Skeletal muscle cell (primary cell): ENCODE measurements around the gene TMEM170B.

ENCODE experiments used
- DNase-seq: peaks from one replicate; pipeline ENCODE4 v3.0.0-alpha.2; 2010; ENCODE audit warnings: low read depth
- H3K4me3 ChIP-seq: 2 replicates; pipeline ENCODE4 v1.5.1; 2011; ENCODE audit warnings: low read depth, mild to moderate bottlenecking, control low read depth, low read length, moderate library complexity

Gene TMEM170B

DNA sequence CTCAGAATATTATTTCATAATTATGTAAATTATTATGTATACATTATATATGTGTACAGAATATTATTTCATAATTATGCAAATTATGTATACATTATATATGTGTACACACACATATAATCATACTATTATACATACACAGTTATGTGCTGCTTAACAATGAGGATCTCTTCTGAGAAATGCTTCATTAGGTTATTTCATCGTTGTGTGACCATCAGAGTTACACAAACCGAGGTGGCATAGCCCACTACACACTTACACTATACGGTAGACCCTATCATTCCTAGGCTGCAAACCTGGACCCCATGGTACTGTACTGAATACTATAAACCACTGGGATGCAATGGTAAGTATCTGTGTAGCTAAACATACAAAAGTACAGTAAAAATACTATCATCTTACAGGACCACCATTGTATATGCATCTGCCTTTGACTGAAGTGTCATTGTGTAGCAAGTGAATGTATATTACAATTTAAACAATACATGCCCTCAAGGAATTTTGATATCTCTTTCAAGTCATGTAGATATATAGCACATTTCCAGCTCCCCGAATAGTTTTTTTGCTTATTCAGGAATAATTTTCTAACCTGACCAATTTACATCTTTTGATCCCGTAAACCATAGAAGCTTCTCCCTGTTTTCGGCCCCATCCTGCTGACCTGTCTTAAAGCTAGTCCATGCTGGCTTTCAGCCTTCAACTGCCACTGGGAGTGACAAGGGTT is 71.2 kb downstream of the TMEM170B start:
- H3K4me3 ChIP-seq = no peak overlapping the region
- DNase-seq = no peak

DNA sequence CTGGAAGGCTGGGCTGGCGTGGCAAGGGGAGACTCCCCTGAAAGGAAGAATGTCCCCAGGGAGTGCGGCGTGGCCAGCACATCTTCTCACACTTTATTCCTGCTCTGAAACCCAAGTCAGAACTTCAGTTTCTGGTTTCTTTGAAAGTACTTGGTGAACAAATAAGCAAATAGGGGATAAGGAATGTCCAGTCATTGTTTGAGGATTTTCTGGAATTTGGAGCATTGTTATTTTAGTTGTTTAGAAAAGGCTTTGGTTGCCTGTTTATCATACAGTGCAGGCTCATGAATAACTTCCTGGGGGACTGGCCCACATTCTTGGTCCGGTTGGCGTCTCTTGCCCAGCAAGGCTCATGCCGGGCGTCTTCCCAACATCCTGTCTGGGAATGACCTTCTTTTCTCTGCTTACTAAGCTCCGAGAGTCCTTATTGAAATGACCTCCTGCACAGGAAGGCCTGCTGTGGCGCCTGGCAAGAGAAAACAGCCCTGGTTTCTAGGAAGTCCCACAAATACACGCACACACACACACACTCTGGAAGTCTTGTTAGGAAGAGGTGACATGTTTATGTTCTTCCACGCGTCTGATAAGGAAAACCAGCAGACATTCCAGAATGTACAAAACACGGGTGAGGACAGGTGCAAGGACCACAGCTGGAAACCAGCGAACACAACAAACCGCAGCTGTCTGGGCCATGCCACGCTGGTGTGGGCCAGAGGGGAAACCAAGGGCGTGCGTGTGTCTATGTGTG is 71.9 kb downstream of the TMEM170B start:
- peak; percentile 60 for DNase-seq
- no peak overlapping the region for H3K4me3 ChIP-seq

DNA sequence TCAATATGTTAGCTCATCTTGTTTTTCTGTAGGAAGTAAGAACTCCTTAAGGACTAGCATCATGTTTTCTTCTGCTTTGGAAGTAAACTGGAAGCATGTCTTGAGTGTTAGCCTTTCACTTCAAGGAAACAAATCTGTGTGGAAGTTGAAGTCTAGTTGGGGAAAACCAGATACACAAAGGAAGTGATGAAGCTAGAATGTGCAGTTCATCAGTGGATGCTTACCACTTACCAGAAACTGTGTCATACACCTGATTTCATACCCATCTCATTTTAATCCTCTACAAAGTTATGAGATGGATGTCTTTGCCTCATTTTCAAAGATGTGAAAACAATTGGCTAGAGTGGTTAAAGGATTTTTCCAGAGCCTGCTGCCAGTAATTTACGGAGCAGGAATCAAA is 75.8 kb downstream of the TMEM170B start:
- no peak overlapping the region for H3K4me3 ChIP-seq
- no peak for DNase-seq

DNA sequence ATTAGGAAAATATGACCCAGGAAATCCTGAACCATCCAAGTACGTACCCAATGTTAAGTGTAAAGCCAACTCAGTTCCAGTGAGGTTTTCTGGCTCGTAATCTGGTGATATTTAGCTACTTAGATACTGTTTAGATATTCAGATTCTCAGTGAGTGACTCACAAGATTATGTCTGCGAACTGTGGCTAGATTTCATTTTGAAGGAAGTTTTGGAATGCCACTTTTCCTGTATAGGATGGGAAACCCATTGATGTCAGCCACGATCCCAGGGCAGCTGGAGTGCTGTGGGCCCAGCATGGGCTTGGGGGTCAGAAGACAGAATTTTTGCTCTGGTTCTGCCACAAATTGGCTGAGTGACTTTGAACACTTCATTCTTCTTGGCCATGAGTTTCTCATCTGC is 76.3 kb downstream of the TMEM170B start:
- DNase-seq = peak; percentile 78
- H3K4me3 ChIP-seq = no peak overlapping the region

DNA sequence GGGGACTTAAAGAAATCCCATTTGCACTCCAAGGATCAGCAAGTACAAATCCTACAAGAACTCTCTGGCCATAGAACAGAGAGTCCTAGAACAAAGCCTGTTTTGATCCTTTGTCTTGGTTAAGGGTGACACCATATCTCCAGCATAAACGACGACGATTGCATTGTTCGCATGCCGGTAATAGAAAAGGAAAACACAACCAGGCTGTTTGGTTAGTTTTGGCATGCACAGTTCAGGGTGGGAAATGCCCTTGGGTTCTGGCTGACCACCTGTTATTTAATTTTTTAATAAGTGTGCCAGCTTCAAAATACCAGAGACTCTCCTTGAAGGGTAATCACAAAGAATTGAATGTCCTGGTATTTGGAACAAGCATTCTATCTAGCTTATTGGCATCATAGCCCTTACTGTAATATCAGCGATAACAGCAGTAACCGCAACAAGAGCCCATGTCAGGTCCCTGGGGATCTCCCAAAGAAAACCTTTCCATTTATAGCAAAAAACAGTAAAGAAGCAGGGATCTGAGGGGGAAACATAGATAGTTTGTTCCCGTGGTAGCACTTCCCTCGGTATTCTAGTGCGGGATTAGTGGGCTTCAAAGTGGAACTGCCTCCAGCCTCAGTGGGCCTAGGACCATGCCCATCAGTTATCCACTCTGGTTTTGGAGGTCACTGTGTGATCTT is 77.1 kb downstream of the TMEM170B start:
- no peak for DNase-seq
- H3K4me3 ChIP-seq = no peak overlapping the region

DNA sequence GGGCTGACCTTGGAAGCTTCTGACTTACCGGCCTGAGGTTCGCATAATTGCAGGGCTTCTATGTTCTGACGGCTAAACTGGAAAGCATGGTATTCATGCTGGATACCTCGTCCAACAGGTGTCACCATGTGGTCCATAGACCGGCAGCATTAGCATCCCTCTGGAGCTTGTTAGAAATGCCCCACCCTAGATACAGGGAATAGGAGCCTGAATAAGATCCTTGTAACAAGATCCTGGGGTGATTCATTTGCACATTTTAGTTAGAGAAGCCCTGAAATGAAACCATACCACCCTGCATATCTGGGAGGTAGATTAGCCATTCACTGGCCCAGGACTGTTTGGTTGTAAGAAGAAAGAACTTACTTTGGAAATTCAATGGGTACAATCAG is 77.7 kb downstream of the TMEM170B start:
- H3K4me3 ChIP-seq = no peak overlapping the region
- no peak for DNase-seq

DNA sequence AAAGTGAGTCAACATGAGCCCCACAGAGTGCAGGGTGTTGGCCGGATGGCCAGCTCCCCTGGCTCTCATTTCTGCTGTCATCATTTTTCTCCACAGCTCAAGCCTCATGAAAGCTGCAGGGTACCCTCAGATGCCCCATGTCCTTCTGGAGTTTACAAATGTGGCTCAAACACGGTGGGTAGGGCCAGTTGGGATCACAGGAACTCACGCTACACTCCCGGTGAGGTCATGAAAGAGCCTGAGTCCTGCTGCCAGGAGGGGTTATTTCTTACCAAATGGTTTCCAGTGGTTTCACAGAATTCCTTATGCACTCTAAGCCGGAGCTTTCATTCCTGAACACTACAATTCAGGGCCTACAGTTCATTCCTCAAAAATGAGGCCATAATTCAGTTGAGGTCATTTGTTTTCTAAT is 78.7 kb downstream of the TMEM170B start:
- no peak overlapping the region for H3K4me3 ChIP-seq
- DNase-seq = peak; percentile 82

DNA sequence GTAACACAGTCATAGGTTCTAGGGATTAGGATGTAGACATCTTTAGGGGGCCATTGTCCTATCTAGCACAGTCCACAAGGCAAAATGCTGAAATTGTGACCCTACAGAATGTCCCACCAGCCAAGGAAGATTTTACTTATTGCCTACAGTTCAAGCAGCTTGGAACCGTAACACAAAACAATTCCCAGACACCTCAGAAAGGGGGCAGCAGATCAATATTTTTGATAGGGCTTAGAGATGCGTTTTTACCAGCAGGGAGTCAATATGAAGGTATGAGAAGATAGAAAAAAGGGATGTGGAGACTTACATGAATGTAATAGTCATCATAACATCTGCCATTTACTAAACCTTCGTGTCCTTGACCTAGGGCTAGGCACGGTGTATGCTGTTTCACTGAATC is 81.0 kb downstream of the TMEM170B start:
- H3K4me3 ChIP-seq = no peak overlapping the region
- no peak for DNase-seq

DNA sequence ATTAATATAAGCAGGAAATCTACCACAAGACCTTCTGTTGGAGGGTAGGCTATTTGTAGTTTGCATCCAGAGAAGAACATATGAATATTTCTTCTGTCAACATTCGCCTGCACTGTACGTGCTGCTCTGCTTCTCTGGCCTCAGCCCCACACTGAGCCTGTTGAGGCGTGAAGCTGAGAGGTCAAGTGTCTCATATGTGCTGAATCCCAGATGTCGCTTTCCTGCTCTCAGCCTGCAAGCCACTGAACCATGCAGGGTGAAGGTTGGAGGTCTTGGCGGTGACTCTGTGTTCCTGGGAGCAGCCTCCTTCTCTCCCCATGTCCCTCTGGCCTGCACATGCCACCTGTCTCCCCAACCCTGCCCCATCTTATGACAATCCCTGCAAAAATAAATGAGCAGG is 83.6 kb downstream of the TMEM170B start:
- no peak for DNase-seq
- H3K4me3 ChIP-seq = no peak overlapping the region

DNA sequence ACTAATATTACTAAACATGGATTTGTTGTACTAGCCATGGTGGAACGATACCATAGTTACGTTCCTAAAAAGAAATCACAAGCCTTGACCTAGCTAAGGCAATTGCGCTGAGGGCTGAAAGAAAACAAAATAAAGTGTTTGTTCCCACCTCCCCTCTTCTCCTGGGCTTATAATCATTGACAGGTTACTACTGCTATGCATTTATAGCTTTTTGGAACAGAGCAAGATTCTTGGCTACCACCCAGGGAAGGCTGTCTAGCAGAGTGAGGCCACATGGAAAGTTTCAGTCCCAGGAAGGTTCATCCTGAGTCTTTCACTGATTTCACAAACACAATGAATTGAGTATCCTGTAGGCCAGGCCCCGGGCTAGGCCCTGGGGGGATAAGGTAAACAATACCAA is 84.6 kb downstream of the TMEM170B start:
- no peak overlapping the region for H3K4me3 ChIP-seq
- DNase-seq = no peak

DNA sequence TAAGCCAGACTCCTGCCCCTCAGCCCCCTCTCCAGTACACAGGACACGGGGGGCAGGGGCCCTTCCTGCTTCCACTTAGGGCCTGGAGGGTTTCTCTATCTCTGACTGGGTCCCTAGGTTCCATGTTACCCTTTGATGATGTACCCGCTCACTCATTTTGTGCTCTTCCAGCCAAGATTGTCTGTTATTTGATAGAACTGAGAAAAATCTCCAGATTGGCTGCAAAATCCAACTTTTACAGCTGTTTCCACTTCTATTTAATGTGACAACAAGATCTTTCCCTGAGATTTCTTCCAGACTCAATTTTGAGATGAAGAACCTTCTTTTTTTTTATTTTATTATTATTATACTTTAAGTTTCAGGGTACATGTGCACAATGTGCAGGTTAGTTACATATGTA is 85.7 kb downstream of the TMEM170B start:
- DNase-seq = no peak

DNA sequence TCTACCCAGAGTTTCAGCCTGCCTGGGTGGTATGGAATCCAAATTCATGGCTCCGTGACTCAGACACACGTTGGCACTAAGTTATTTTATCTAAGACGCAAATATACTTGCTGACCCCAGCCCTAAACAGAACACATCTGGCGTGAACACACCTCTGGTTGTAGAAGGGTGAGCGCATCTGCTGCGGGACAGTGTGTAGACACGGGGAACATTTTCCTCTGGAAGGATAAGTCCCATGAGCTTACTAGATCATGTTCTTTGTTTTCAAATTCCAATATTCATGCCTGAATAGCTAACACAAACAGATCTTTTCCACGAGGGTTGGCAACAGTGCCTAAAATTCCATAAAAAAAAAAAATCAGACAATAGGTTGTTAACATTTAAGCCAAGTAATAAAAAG is 87.8 kb downstream of the TMEM170B start:
- no peak for DNase-seq
- H3K4me3 ChIP-seq = no peak overlapping the region

More for the DNA sequence above, 85.7 kb downstream of the TMEM170B start:
- no peak overlapping the region for H3K4me3 ChIP-seq

DNA sequence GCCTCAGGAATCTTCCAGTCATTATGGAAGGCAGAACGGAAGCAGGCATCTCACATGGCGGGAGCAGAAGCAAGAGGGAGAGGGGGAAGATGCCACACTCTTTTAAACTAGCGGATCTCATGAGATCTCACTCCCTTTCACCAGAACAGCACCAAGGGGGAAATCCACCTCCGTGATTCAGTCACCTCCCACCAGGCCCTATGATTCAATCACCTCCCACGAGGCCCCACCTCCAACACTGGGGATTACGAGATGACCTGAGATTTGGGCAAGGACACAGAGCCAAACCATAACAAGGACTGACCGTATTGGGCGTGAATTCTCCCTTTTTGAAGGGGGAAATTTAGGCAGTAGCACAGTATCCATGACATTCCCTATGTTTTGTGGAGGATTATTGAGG is 88.8 kb downstream of the TMEM170B start:
- no peak for DNase-seq
- no peak overlapping the region for H3K4me3 ChIP-seq

DNA sequence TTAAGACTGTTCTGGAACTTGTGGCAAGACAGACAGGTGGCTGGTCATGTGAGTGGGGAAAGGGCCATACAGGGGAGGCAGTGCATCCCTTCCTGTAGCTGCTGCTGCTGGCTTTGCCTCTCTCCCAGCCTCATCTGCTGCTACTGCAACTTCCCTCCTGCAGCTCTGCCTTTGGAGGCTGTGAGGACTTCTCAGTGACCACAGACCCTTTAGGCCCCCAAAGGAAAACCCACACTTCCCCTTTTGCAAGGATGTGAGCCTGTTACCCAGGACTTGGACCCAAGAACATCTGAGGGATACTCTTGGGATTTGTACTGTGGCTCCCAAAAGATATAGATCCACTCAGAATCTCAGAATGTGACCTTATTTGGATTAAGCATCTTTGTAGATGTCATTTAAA is 91.0 kb downstream of the TMEM170B start:
- H3K4me3 ChIP-seq = no peak overlapping the region
- no peak for DNase-seq

DNA sequence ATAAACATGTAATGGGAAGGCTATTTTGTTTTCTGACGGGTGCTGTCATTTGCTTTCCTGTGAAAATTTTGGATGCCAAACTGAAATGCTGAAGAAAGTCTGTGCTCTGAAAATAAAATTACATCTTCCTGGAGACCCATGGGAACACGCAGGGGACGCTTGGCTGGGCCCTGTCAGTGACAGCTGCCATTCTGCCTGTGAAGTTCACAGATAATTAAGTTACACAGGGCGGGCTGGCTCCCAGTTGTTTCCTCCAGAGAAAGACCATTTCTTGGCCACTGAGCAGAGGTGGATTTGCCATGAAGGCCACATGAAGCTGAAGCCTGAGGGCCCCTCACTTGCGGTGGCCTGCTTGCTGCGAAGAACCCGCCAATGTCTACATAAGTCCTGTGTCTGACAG is 93.5 kb downstream of the TMEM170B start:
- no peak for DNase-seq
- no peak overlapping the region for H3K4me3 ChIP-seq

DNA sequence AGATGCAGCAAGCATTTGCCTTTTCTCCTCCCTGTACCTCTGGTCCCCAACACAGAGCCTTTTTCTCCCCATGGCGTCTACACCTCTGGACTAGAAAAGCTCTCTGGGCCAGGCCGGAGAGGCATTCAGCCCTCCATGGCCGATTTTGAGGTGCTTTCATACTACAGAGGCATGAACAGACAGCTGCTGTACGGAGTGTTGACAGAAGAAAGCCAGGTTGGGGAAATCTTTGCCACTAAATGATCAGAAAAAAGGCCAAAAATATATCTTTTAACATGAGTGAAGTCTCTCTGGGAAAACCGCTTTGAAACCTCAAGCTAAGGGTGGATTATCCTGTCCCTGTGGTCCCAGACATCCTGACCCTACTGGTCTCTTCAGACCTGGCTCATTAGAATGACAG is 94.0 kb downstream of the TMEM170B start:
- H3K4me3 ChIP-seq = no peak overlapping the region
- DNase-seq = no peak

DNA sequence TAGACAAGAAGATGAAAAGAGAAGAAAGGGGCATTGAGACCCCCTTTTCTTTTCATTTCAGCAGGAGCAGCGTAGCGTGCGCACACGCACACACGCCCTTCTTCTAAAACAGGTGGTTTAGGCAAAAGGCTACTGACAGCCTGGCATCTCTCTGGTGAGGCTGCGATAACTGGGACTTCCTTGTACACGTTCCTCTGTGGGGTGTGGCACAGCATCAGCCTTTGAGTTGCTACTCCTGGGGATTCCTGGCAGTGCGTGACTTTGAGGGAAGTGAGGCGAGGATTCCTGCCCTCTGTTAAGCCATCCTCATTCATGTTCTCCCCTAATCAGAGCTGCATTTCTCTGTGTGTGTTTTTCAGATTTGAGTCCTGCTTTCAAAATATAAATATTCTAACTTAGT is 94.7 kb downstream of the TMEM170B start:
- no peak overlapping the region for H3K4me3 ChIP-seq
- no peak for DNase-seq

DNA sequence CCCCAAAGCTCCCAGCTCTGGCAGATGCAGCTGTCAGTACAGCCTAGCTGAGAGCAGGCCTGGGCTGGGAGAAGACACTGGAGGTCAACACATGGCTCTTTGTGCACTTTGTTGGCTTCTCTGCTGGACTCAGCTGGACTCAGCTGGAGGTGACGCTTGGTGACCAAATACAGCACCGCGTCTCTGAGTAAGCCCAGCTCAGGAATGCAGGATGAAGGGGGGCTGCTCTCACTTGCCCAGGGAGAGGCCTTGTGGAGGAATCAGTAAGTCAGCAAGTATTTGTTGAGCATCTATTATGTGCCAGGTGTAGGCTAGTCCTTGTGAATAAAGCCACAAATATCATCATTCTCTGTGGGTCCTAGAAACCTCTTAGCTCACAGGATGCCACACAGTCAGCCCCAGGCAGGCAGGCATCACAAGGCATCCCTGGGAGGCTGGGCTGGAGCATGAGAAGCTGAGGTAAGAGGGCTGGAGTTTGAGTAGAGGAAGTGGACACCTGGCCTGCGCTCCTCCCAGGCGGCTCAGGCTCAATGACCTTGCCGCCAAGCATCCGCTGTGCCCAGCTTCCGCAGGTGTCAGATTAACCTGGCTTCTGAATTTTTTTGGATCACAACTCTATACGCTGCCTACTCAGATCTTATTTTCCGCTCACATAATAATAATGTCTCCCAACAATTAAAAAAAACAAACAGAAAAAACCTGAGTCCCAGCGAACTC is 95.4 kb downstream of the TMEM170B start:
- H3K4me3 ChIP-seq = no peak overlapping the region
- no peak for DNase-seq
